Fibroblast of skin of abdomen (primary cell): ENCODE results near the gene ARMC9.
A peak's percentile ranks its signal among the peaks of the same experiment; 100 is the strongest.
"Not testable (repeated sequence)": the region's sequence is repeated elsewhere in the genome, so short reads cannot be mapped to it uniquely, and the experiment has no call there.

Experiments
- DNase-seq: peaks from one replicate; pipeline ENCODE4 v3.0.0-alpha.2; 2013

Gene ARMC9

DNA sequence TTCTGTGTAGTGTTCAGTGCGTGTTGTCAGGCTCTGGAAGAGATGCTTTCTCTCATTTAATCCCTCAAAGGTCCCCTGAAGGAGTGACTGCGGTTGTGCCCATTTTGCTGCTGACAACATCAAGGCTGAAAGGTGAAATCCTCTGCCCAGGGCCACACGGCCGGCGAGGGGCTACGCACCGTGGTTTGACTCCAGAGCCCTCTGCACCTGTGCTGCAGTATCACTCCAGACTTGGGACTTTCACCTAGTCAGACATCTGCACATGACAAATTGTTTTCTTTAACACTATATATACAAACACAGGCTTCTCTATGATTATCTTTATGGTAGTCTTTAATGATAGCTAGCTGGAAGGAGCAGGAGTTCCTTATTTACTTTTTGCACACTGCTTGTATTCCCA, 90.2 kb downstream of the ARMC9 start:
- DNase-seq: no peak

GRCh38 chr2:231290321-231291015, 92.0 kb downstream of the ARMC9 start:
- DNase-seq: no peak

GRCh38 chr2:231292472-231293134, 94.2 kb downstream of the ARMC9 start:
- no peak for DNase-seq

- no peak for DNase-seq
These were observed 94.7 kb downstream of the ARMC9 start for GRCh38 chr2:231293163-231293562.

DNA sequence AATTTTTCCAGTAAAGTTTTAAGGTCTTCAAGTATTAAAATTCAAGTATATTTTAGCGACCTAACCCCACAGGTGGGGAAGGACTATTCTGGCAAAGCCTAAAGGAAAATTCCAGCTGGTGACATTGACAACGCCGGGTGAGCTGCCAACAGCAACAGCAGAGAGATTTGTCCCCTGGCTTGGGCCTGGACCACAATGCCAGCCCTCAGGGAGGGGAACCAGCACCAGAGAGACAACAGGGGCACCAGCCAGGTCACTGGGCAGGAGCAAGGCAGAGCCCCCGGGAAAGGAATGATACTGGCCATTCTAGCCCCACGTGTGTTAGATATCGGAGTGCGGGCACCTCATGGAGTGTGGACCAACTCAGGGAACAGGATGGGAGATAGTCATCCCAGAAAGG, 95.7 kb downstream of the ARMC9 start:
- no peak for DNase-seq

DNA sequence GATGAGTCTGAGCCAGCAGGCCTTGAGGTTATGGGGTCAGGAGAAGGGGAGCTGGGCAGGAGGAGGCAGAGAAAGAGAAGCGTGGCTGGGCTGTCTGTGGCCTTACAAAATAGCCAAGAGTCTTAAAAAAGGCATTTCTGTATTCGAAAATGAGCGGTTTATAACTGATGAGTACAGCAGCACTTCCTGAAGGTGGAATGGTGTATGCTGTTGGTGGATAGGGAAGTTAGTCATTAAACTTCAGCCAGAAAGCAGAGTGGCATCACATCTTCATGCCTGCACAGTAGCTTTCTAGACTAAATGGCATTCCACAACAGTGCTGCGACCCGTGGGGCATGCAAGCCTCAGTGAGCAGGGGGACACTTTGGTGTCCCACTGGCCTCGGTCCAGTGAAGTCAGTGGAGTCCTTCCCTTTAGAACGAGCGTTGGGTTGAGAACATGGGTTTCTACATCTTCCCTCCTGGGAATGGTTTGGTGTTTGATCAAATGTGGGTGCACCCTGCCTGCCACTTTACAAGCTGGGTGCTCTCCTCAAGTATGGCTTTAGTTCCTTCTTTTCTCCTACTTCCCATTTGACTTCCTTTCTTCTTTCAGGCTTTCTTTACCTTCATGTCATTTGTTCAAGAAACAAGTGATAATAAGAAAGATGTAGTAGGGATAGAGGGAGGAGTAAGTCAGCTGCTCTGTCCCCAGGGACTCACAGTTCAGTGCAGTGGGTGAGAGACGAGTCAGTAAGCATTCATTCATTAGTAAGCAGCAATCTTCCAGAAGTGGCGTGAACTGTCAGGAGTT, 96.3 kb downstream of the ARMC9 start:
- peak; percentile 6 for DNase-seq

- no peak for DNase-seq
These were observed 96.9 kb downstream of the ARMC9 start for GRCh38 chr2:231295363-231295655.

- no peak for DNase-seq
These were observed 98.1 kb downstream of the ARMC9 start for GRCh38 chr2:231296401-231296974.

DNA sequence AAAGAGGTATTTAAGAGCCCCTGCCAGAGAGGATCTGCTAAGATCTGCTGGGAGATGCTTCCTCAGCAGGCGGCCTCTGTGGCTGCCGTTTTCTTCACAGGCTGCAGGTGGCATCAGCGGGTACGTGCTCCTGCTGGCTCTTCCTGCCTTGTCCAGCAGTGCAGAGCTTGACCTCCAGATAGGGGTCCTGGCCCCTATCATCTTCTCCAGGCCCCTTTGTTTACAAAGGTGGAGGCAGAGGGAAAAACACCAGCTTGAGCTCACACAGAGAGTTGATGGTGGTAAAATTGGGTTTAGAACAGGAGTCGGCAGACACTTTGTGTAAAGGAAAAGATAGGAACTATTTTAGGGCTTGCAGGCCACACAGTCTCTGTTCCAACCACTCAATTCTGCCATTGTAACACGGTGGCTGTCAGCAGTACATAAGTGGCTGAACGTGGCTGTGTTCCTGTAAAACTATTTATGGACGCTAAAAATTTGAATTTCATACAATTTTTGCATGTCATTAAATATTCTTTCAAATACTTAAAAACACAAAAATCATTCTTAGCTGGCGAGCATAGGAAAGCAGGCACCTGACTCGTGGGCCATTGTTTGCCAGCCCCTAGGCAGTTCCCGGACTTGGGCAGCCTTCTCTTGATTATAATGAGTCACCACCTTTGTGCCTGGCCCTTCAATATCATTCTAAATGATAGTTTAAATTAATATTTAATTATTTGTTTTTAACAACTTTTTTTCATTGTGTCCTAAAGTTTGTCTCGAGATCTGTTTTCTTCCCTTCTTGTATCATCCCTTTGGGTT, 98.9 kb downstream of the ARMC9 start:
- DNase-seq: peak; percentile 36

DNA sequence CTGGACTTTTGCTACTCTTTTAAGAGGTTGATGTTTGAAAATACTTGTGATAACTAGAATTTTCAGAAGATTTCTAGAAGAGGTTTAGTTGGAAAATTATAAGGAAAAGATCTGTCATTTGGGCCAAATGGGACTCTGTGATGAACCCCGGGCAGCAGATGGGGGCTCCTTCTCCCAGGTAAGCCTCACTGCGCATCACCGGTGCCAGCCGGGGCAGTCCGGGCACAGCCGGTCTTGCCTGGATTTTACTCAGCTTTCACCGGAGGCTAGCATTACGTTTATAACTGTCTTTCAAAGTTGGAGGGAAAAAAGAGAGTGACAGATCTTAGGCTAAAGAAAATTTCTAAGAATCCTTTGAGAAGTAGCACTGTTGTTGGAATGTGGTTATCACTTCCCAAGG, 99.7 kb downstream of the ARMC9 start:
- no peak for DNase-seq

DNA sequence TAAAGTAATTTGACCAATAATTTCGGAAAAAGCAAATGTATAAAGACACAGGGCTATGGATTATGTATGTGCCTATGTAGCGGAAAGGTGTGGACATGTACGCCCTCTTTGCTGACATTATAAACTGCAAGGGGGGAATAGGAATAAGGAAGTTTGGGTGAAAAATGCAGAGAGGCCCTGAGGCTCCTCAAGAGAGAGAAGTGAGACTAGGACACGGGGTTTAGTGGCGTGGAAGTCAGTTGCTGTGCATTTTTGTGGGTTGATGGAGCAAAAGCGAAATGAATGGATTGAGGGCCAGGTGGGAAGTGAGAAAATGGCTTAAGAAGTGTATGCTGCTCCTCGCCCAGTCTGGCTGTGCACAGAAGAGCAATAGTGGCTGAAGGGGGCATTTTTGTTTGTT, 100.8 kb downstream of the ARMC9 start:
- DNase-seq: no peak

- no peak for DNase-seq
These were observed 101.7 kb downstream of the ARMC9 start for GRCh38 chr2:231300020-231300721.

DNA sequence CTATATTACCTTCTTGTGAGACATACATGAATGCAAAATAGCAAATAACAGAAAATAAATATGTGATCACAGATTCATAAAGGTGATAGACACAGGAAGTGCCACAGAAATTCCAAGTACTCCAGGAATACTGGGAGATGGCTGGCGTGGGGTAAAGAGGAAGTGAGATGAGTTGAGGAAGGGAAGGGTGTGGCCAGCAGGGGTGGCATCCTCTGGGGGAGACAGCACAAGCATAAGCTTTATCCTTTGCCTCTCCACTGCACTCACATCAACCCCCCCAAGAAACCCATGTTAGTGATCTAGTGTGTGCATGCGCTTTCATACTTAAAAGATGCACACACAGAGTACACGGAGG, 102.3 kb downstream of the ARMC9 start:
- no peak for DNase-seq

DNA sequence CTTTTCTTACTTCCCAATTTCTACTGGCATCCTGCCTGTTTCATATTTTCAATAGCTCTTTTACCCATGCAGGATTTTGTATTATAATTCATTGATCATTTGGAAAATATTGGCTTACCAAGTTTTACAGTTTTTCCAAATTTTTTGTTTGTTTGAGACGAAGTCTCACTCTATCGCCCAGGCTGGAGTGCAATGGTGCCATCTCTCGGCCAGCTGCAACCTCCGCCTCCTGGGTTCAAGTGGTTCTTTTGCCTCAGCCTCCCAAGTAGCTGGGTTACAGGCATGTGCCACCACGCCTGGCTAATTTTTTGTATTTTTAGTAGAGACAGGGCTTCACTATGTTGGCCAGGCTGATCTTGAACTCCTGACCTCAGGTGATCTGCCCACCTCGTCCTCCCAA, 105.8 kb downstream of the ARMC9 start:
- not testable (repeated sequence) for DNase-seq

DNA sequence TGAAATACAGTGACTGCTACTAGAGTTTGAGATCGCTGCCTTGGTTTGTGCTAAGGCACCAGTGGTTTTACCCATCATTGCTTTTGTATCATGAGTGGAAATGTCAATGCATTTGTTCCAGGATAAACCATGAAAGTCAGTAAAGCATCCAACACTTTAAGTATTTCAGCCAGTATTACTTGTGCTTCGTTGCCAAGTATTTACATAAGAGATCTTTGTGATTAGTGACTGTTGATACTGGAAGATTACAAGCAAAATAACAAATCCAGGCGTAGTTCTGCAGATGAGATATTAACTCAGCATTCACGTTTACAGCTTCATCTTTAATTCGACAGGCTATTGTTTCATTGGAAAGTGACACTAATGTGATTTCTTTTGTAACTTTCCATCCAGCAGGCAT, 106.8 kb downstream of the ARMC9 start:
- DNase-seq: no peak

- DNase-seq: no peak
These were observed 108.5 kb downstream of the ARMC9 start for GRCh38 chr2:231306791-231307393.

DNA sequence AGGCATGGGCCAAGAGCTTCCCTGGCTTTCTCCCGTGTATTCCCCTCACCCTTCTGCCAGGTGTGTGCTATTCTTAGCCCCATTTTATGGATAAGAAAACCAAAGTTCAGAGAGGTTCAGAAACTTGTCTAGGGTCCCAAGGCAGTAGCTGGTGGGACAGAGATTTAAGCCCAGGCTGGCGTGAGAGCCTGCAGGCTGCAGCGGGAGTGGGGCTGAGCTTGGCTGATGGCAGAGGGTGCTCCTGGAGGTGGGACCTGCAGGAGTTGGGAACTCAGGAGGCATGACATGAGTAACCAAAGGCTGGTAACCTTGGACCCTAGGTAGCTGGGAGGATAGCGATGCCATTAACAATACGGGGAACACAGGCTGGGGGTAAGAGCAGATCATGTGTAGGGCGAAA, 109.8 kb downstream of the ARMC9 start:
- DNase-seq: no peak

GRCh38 chr2:231308631-231309428, 110.4 kb downstream of the ARMC9 start:
- peak; percentile 16 for DNase-seq

DNA sequence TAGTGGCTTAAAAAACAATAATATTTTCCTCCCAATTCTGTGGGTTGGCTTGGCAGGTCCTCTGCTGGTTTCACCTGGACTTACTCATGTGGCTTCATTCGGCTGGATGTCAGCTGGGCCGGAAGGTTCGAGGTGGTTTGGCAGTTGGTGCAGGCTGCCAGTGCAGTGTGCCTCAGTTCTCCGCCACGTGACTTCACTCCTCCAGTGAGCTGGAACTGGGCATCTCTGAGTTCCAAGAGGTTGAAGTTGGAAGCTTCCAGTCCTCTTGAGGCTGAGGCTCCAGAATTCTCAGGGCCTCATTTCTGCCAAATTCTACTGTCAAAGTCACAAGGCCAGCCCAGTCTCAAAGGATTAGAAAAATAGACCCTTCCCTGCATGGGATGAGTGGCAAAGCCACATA, 113.6 kb downstream of the ARMC9 start:
- DNase-seq: no peak

DNA sequence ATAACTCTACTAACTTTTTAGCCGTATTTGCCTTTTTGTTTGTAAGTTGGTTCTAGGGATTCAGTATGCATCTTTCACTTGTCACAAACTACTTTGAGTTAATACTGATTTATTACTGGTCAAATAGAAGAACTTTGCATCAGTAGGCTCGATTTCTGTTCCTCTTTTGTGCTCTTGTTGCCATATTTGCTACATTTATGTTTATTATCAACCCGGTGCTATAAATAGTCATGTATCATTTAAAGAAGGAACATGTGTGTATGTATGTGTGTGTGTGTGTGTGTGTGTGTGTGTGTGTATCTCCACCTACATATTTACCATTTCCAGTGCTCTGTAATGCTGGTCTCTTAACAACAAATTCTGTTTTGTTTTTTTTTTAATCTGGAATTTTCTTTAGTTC, 117.5 kb downstream of the ARMC9 start:
- DNase-seq: no peak

DNA sequence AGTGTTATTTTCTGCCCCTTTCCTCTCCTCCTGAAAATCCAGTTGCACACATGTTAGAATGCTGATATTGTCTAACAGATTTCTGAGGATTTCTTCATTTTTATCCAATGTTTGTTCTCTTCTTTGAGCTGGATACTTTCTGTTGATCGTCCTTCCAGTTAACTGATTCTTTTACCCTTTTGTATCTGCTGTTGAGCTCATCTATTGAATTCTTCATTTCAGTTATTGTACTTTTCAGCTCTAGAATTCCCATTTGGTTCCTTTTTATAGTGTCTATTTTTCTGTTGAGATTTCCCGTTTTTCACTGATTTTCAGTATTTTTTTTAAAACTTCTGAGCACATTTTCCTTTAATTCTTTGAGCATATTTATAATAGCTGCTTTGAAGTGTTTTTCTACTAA, 119.1 kb downstream of the ARMC9 start:
- no peak for DNase-seq
